SK-N-SH (cell line): ENCODE data around the gene C1D.

Experiments used
- ELF1 ChIP-seq: IDR thresholded peaks from 2 replicates; pipeline ENCODE4 v1.4.0; 2012
- EP300 ChIP-seq, 2 experiments: IDR thresholded peaks; 2 replicates each; pipeline versions ENCODE4 v1.4.0 to v1.6.1; 2012; ENCODE audit warnings: borderline replicate concordance in 1 of 2, low read depth in 1 of 2, low read length in 1 of 2
- FOSL2 ChIP-seq: IDR thresholded peaks from 2 replicates; pipeline ENCODE4 v1.4.0; 2012; ENCODE audit warnings: low read depth, mild to moderate bottlenecking, moderate library complexity, borderline replicate concordance
- GABPA ChIP-seq: IDR thresholded peaks from 2 replicates; pipeline ENCODE4 v1.4.0; 2012; ENCODE audit warnings: low read depth, mild to moderate bottlenecking
- GATA2 ChIP-seq: sonication (generic); formaldehyde crosslinking; IDR thresholded peaks from 2 replicates; pipeline ENCODE4 v1.5.0; 2020; ENCODE audit warnings: mild to moderate bottlenecking, missing genetic modification reagents
- POLR2AphosphoS5 ChIP-seq: IDR thresholded peaks from 2 replicates; pipeline ENCODE4 v1.6.1; 2012; ENCODE audit warnings: low read depth, low read length
- RAD21 ChIP-seq: IDR thresholded peaks from 2 replicates; pipeline ENCODE4 v1.6.1; 2012; ENCODE audit warnings: mild to moderate bottlenecking, low read length
- SMC3 ChIP-seq: IDR thresholded peaks from 2 replicates; pipeline ENCODE4 v1.6.1; 2012; ENCODE audit warnings: low read depth, low read length, improper control_type of control experiment
- TAF1 ChIP-seq: IDR thresholded peaks from 2 replicates; pipeline ENCODE4 v1.6.1; 2012; ENCODE audit warnings: low read depth, mild to moderate bottlenecking, low read length, moderate library complexity, borderline replicate concordance
- YY1 ChIP-seq: IDR thresholded peaks from 2 replicates; pipeline ENCODE4 v1.4.0; 2012; ENCODE audit warnings: low read depth, mild to moderate bottlenecking
- TF ChIP-seq, protein P1 (sequence below): fragments of 200-600 bp; sonication (generic); IDR thresholded peaks from 2 replicates; pipeline ENCODE4 v1.6.1; 2017; ENCODE audit warnings: antibody characterized with exemption, mild to moderate bottlenecking, moderate library complexity
- TF ChIP-seq, protein P2 (sequence below): IDR thresholded peaks from 2 replicates; pipeline ENCODE4; 2012

DNA sequence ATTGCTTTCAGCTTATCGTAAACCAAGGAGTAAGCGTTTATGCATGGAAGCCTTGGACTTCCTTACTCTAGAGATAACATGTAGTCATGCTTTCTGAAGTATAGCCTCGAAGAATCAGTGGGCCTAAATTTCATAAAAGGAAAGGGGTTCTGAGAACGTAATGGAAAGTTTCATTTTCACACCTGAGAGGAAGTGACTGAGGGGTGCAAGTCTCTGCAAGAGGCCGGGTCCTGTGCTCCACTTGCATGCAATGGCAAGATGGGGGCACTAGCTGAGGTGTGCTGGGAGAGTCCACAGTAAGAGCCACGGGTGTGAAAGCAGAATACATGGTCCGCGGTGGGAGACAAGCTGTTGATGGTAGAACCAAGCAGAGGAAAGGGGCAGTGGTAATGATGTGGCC, 36.5 kb upstream of the C1D start:
- TF ChIP-seq EP300 (IDR thresholded peaks at IDR 0.05; ENCODE audit: borderline replicate concordance in 1 of 2, low read depth in 1 of 2, low read length in 1 of 2) (no peak), TAF1 (no peak), ELF1 (no peak), YY1 (no peak), SMC3 (no peak), GATA2 (CRISPR knock-in tag) (no peak), POLR2AphosphoS5 (no peak), FOSL2 (no peak), GABPA (no peak), RAD21 (no peak)
- TF ChIP-seq, protein P1, sequence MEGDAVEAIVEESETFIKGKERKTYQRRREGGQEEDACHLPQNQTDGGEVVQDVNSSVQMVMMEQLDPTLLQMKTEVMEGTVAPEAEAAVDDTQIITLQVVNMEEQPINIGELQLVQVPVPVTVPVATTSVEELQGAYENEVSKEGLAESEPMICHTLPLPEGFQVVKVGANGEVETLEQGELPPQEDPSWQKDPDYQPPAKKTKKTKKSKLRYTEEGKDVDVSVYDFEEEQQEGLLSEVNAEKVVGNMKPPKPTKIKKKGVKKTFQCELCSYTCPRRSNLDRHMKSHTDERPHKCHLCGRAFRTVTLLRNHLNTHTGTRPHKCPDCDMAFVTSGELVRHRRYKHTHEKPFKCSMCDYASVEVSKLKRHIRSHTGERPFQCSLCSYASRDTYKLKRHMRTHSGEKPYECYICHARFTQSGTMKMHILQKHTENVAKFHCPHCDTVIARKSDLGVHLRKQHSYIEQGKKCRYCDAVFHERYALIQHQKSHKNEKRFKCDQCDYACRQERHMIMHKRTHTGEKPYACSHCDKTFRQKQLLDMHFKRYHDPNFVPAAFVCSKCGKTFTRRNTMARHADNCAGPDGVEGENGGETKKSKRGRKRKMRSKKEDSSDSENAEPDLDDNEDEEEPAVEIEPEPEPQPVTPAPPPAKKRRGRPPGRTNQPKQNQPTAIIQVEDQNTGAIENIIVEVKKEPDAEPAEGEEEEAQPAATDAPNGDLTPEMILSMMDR = no peak
- TF ChIP-seq, protein P2, sequence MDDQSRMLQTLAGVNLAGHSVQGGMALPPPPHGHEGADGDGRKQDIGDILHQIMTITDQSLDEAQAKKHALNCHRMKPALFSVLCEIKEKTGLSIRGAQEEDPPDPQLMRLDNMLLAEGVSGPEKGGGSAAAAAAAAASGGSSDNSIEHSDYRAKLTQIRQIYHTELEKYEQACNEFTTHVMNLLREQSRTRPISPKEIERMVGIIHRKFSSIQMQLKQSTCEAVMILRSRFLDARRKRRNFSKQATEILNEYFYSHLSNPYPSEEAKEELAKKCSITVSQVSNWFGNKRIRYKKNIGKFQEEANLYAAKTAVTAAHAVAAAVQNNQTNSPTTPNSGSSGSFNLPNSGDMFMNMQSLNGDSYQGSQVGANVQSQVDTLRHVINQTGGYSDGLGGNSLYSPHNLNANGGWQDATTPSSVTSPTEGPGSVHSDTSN = no peak
